Fibroblast of villous mesenchyme (primary cell): ENCODE measurements around the gene FRMD8. TPM values are rescaled to one million over a fixed set of nuclear protein-coding genes. Genes with fewer than 3 reads are reported as not detected.

ENCODE experiments used
- DNase-seq: peaks from one replicate; pipeline ENCODE4 v3.0.0-alpha.2; 2010; ENCODE audit warnings: low read depth
- H3K4me3 ChIP-seq: 2 replicates; pipeline ENCODE4 v1.5.1; 2011; ENCODE audit warnings: low read depth, mild to moderate bottlenecking, low read length
- total RNA-seq: library from RNA; depleted of rRNA; stranded (reverse); fragments of >200 nt; gene quantifications from 2 replicates; pipeline ENCODE4 v1.2.3, GENCODE V29; 2012
- TF ChIP-seq, protein P1 (sequence below): IDR thresholded peaks from 2 replicates; pipeline ENCODE4 v1.5.1; 2012; ENCODE audit warnings: low read depth, mild to moderate bottlenecking, low read length; ENCODE audit not compliant: insufficient read depth

The FRMD8 gene
- total RNA-seq, 1 donor, result 44.5 TPM

DNA sequence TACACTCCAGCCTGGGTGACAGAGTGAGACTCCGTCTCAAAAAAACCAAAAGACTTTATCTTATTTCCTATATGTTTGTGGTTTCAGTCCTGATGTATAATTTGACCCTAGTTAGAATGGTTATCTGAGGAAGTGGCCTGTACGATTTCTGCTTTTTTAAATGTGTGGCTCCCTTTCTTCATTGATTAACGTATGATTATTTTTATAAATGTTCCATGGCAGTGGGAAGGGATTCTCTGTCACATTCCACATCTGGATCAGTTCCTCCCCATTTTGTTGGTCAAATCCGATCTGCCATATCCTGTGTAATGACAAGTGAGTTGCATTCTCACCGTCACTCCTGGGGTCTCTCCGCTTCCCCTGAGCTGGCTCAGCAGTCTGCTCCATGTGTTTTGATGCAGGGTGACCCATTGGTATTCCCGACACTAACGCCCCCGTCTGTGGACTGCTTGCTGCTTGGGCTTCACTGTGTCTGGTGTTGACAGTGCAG, 56.5 kb downstream of the FRMD8 start:
- H3K4me3 ChIP-seq, result no peak overlapping the region
- DNase-seq, result peak; percentile 62
- TF ChIP-seq, protein P1, sequence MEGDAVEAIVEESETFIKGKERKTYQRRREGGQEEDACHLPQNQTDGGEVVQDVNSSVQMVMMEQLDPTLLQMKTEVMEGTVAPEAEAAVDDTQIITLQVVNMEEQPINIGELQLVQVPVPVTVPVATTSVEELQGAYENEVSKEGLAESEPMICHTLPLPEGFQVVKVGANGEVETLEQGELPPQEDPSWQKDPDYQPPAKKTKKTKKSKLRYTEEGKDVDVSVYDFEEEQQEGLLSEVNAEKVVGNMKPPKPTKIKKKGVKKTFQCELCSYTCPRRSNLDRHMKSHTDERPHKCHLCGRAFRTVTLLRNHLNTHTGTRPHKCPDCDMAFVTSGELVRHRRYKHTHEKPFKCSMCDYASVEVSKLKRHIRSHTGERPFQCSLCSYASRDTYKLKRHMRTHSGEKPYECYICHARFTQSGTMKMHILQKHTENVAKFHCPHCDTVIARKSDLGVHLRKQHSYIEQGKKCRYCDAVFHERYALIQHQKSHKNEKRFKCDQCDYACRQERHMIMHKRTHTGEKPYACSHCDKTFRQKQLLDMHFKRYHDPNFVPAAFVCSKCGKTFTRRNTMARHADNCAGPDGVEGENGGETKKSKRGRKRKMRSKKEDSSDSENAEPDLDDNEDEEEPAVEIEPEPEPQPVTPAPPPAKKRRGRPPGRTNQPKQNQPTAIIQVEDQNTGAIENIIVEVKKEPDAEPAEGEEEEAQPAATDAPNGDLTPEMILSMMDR, result no peak

DNA sequence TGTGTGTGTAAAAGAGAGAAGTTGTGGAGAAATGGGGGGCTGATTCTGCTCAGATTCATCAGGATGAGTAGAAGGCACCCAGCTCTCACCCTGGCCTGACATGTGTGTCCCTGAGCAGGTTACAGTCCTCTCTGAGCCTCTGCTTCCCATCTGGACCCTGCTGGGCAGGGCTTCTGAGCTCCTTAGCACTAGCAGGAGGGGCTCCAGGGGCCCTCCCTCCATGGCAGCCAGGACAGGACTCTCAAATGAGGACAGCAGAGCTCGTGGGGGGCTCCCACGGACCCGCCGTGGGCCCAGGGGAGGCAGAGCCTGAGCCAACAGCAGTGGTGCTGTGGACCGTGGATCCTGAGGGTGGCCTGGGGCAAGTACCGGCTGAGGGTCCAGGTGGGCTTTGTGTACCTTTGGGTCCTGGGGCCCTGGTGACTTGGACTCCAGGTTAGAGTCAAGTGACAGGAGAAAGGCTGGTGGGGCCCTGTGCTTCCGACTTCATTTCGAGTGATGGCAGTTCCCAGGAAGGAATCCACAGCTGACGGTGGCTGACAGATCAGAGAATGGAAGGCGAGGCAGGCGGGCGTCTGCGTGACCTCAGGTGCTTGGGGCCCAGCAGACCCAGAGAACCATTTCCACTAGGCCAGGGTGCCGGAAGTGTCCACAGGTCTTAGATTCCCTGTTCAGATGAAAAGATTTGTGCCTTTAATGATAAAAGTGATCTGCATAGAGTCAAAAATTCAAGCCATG, 58.0 kb downstream of the FRMD8 start:
- peak; percentile 73 for DNase-seq
- H3K4me3 ChIP-seq, result no peak overlapping the region
- TF ChIP-seq, protein P1, result no peak

DNA sequence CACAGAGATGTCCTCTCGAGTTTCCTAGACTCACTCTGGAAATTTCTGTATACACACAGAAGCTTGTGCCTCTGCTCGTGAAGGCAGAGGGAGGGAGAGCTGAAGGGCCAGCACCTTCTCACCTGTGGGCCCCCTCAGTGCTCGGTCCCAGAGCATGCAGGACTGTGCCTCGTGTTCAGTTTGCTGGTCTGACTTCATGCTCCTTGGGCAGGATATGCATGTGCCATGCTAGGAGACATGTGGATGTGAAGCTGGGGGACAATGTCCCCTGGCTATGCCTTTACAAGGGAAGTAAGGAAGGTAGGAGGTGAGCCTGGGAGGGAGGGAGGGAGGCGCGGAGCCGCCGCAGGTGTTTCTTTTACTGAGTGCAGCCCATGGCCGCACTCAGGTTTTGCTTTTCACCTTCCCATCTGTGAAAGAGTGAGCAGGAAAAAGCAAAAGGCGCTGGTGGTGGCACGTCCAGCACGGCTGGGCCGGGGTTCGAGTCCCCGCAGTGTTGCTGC, 58.7 kb downstream of the FRMD8 start:
- DNase-seq, result no peak
- TF ChIP-seq, protein P1, result no peak
- H3K4me3 ChIP-seq, result no peak overlapping the region

- DNase-seq, result peak; percentile 83
- TF ChIP-seq, protein P1, result no peak
- no peak overlapping the region for H3K4me3 ChIP-seq
Measured at GRCh38 chr11:65445604-65446445, 59.4 kb downstream of the FRMD8 start.

- peak; percentile 80 for DNase-seq
- TF ChIP-seq, protein P1, result no peak
- H3K4me3 ChIP-seq, result no peak overlapping the region
Measured at GRCh38 chr11:65446446-65447277, 60.2 kb downstream of the FRMD8 start.

- peak; percentile 84 for DNase-seq
- TF ChIP-seq, protein P1, result no peak
- no peak overlapping the region for H3K4me3 ChIP-seq
Measured at GRCh38 chr11:65448074-65448417, 61.6 kb downstream of the FRMD8 start.
